HEK293 (cell line): ENCODE results near the gene RPL11.
A peak's percentile ranks its signal among the peaks of the same experiment; 100 is the strongest.

Experiments
- BCL6B ChIP-seq: fragments of 450-650 bp; formaldehyde crosslinking; IDR thresholded peaks from 2 replicates; pipeline ENCODE4 v1.5.1; 2017; ENCODE audit warnings: missing biosample characterization, missing genetic modification characterization
- GLI2 ChIP-seq: fragments of 450-650 bp; formaldehyde crosslinking; IDR thresholded peaks from 2 replicates; pipeline ENCODE4; 2017; ENCODE audit warnings: missing biosample characterization, missing genetic modification characterization, low read depth, borderline replicate concordance
- HOXD13 ChIP-seq: sonication (generic); formaldehyde crosslinking; IDR thresholded peaks from 2 replicates; pipeline ENCODE4 v1.8.0; 2022; ENCODE audit warnings: missing genetic modification reagents, borderline replicate concordance
- IKZF3 ChIP-seq: fragments of 450-650 bp; IDR thresholded peaks from 2 replicates; pipeline ENCODE4 v1.5.0; 2018; ENCODE audit warnings: missing biosample characterization, mild to moderate bottlenecking, missing genetic modification characterization, moderate library complexity
- KLF8 ChIP-seq: fragments of 450-650 bp; formaldehyde crosslinking; IDR thresholded peaks from 2 replicates; pipeline ENCODE4 v1.5.1; 2016; ENCODE audit warnings: missing biosample characterization, missing genetic modification characterization
- MZF1 ChIP-seq: fragments of 450-650 bp; formaldehyde crosslinking; IDR thresholded peaks from 2 replicates; pipeline ENCODE4 v1.5.1; 2017; ENCODE audit warnings: missing biosample characterization, missing genetic modification characterization, borderline replicate concordance
- SCRT1 ChIP-seq: fragments of 450-650 bp; formaldehyde crosslinking; IDR thresholded peaks from 2 replicates; pipeline ENCODE4 v1.5.1; 2016; ENCODE audit warnings: missing biosample characterization, missing genetic modification characterization, borderline replicate concordance
- SP7 ChIP-seq: fragments of 450-650 bp; formaldehyde crosslinking; IDR thresholded peaks from 2 replicates; pipeline ENCODE4 v1.5.1; 2016; ENCODE audit warnings: missing biosample characterization, missing genetic modification characterization
- TSHZ1 ChIP-seq: fragments of 450-650 bp; formaldehyde crosslinking; IDR thresholded peaks from 2 replicates; pipeline ENCODE4 v1.5.1; 2016; ENCODE audit warnings: missing biosample characterization, missing genetic modification characterization, borderline replicate concordance
- YY1 ChIP-seq: fragments of 450-650 bp; formaldehyde crosslinking; IDR thresholded peaks from 2 replicates; pipeline ENCODE4 v1.5.1; 2018; ENCODE audit warnings: missing biosample characterization, missing genetic modification characterization
- YY2 ChIP-seq: fragments of 450-650 bp; formaldehyde crosslinking; IDR thresholded peaks from 2 replicates; pipeline ENCODE4 v1.5.1; 2016; ENCODE audit warnings: missing biosample characterization, missing genetic modification characterization
- ZBTB26 ChIP-seq: fragments of 450-650 bp; formaldehyde crosslinking; optimal IDR thresholded peaks from 2 replicates; pipeline ENCODE3; 2016; ENCODE audit warnings: missing biosample characterization, mild to moderate bottlenecking, missing genetic modification characterization
- ZBTB48 ChIP-seq: fragments of 450-650 bp; formaldehyde crosslinking; IDR thresholded peaks from 2 replicates; pipeline ENCODE4 v1.5.1; 2016; ENCODE audit warnings: missing biosample characterization, missing genetic modification characterization
- ZFP69B ChIP-seq: fragments of 450-650 bp; formaldehyde crosslinking; IDR thresholded peaks from 2 replicates; pipeline ENCODE4 v1.5.1; 2016; ENCODE audit warnings: missing biosample characterization, missing genetic modification characterization
- ZNF112 ChIP-seq: fragments of 450-650 bp; formaldehyde crosslinking; IDR thresholded peaks from 2 replicates; pipeline ENCODE4 v1.5.0; 2017; ENCODE audit warnings: missing biosample characterization, missing genetic modification characterization
- ZNF211 ChIP-seq: fragments of 450-650 bp; formaldehyde crosslinking; IDR thresholded peaks from 2 replicates; pipeline ENCODE4 v1.5.1; 2016; ENCODE audit warnings: low read depth, missing biosample characterization, missing genetic modification characterization
- ZNF292 ChIP-seq: fragments of 450-650 bp; formaldehyde crosslinking; IDR thresholded peaks from 2 replicates; pipeline ENCODE4 v1.5.1; 2016; ENCODE audit warnings: low read depth, missing biosample characterization, missing genetic modification characterization, borderline replicate concordance
- ZNF404 ChIP-seq: fragments of 450-650 bp; formaldehyde crosslinking; IDR thresholded peaks from 2 replicates; pipeline ENCODE4 v1.5.1; 2017; ENCODE audit warnings: missing biosample characterization, missing genetic modification characterization
- ZNF558 ChIP-seq: fragments of 450-650 bp; formaldehyde crosslinking; IDR thresholded peaks from 2 replicates; pipeline ENCODE4 v1.5.1; 2016; ENCODE audit warnings: missing biosample characterization, missing genetic modification characterization
- ZNF658 ChIP-seq: fragments of 450-650 bp; formaldehyde crosslinking; IDR thresholded peaks from 2 replicates; pipeline ENCODE4; 2016; ENCODE audit warnings: missing biosample characterization, missing genetic modification characterization
- ZNF692 ChIP-seq: fragments of 450-650 bp; formaldehyde crosslinking; IDR thresholded peaks from 2 replicates; pipeline ENCODE4 v1.5.1; 2016; ENCODE audit warnings: missing biosample characterization, missing genetic modification characterization
- ZNF76 ChIP-seq: fragments of 450-650 bp; formaldehyde crosslinking; IDR thresholded peaks from 2 replicates; pipeline ENCODE4; 2016; ENCODE audit warnings: low read depth, missing biosample characterization, missing genetic modification characterization, borderline replicate concordance
- ZNF830 ChIP-seq: fragments of 450-650 bp; IDR thresholded peaks from 2 replicates; pipeline ENCODE4 v1.5.0; 2018; ENCODE audit warnings: missing biosample characterization, missing genetic modification characterization, low read depth, mild to moderate bottlenecking, moderate library complexity
- ZNF837 ChIP-seq: fragments of 450-650 bp; formaldehyde crosslinking; IDR thresholded peaks from 2 replicates; pipeline ENCODE4 v1.5.1; 2016; ENCODE audit warnings: missing biosample characterization, missing genetic modification characterization
- TF ChIP-seq, protein P1 (sequence below): fragments of 450-650 bp; formaldehyde crosslinking; IDR thresholded peaks from 2 replicates; pipeline ENCODE4 v1.5.1; 2016; ENCODE audit warnings: missing biosample characterization, missing genetic modification characterization
- TF ChIP-seq, protein P2 (sequence below): fragments of 450-650 bp; formaldehyde crosslinking; IDR thresholded peaks from 2 replicates; pipeline ENCODE4 v1.5.1; 2016; ENCODE audit warnings: missing biosample characterization, missing genetic modification characterization

RPL11 gene

GRCh38 chr1:23743287-23744152 lies 51.9 kb downstream of the RPL11 start, which contains the start of gene ELOA (continued):
- TF ChIP-seq SCRT1 (no peak), ZNF292 (no peak), KLF8 (tag by site-specific recombination) (peak; percentile 73; the same call in 1 of the 2 replicates), YY2 (tag by site-specific recombination) (peak; percentile 88), IKZF3 (tag by site-specific recombination) (peak; percentile 84), SP7 (0 out of 2 replicates have a peak, but pooled peaks have one; percentile 50), ZNF830 (tag by site-specific recombination) (no peak), HOXD13 (CRISPR knock-in tag) (no peak), ZFP69B (peak; percentile 21; the same call in 1 of the 2 replicates), BCL6B (tag by site-specific recombination) (no peak), ZNF76 (peak; percentile 57; the same call in 1 of the 2 replicates), ZNF558 (tag by site-specific recombination) (no peak), MZF1 (tag by site-specific recombination) (no peak), GLI2 (tag by site-specific recombination) (no peak), TSHZ1 (no peak), ZNF658 (tag by site-specific recombination) (no peak), ZNF112 (tag by site-specific recombination) (no peak), ZNF404 (no peak), ZNF211 (tag by site-specific recombination) (no peak), ZBTB48 (tag by site-specific recombination) (peak; percentile 21; the same call in 1 of the 2 replicates), YY1 (tag by site-specific recombination) (peak; percentile 92), ZNF837 (tag by site-specific recombination) (no peak), ZNF692 (tag by site-specific recombination) (peak; percentile 36; the same call in 1 of the 2 replicates), ZBTB26 (tag by site-specific recombination) (peak; percentile 93)
- TF ChIP-seq, protein P1, sequence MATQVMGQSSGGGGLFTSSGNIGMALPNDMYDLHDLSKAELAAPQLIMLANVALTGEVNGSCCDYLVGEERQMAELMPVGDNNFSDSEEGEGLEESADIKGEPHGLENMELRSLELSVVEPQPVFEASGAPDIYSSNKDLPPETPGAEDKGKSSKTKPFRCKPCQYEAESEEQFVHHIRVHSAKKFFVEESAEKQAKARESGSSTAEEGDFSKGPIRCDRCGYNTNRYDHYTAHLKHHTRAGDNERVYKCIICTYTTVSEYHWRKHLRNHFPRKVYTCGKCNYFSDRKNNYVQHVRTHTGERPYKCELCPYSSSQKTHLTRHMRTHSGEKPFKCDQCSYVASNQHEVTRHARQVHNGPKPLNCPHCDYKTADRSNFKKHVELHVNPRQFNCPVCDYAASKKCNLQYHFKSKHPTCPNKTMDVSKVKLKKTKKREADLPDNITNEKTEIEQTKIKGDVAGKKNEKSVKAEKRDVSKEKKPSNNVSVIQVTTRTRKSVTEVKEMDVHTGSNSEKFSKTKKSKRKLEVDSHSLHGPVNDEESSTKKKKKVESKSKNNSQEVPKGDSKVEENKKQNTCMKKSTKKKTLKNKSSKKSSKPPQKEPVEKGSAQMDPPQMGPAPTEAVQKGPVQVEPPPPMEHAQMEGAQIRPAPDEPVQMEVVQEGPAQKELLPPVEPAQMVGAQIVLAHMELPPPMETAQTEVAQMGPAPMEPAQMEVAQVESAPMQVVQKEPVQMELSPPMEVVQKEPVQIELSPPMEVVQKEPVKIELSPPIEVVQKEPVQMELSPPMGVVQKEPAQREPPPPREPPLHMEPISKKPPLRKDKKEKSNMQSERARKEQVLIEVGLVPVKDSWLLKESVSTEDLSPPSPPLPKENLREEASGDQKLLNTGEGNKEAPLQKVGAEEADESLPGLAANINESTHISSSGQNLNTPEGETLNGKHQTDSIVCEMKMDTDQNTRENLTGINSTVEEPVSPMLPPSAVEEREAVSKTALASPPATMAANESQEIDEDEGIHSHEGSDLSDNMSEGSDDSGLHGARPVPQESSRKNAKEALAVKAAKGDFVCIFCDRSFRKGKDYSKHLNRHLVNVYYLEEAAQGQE (tag by site-specific recombination), result no peak
- TF ChIP-seq, protein P2, sequence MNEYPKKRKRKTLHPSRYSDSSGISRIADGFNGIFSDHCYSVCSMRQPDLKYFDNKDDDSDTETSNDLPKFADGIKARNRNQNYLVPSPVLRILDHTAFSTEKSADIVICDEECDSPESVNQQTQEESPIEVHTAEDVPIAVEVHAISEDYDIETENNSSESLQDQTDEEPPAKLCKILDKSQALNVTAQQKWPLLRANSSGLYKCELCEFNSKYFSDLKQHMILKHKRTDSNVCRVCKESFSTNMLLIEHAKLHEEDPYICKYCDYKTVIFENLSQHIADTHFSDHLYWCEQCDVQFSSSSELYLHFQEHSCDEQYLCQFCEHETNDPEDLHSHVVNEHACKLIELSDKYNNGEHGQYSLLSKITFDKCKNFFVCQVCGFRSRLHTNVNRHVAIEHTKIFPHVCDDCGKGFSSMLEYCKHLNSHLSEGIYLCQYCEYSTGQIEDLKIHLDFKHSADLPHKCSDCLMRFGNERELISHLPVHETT, result no peak
